H1 (cell line): ENCODE data around the gene ARMC6.

Experiments used
- BACH1 ChIP-seq: IDR thresholded peaks from 2 replicates; pipeline ENCODE4 v1.6.1; 2012; ENCODE audit warnings: low read length, improper control_type of control experiment
- BRCA1 ChIP-seq: IDR thresholded peaks from 2 replicates; pipeline ENCODE4 v1.6.1; 2012; ENCODE audit warnings: low read depth, low read length, improper control_type of control experiment
- CHD1 ChIP-seq: IDR thresholded peaks from 2 replicates; pipeline ENCODE4 v1.6.1; 2012; ENCODE audit warnings: low read depth, low read length, improper control_type of control experiment
- CREB1 ChIP-seq: IDR thresholded peaks from 2 replicates; pipeline ENCODE4 v1.6.1; 2012; ENCODE audit warnings: inconsistent platforms
- CTCF ChIP-seq, 3 experiments: IDR thresholded peaks; 1 replicate in 2 of 3; 2 replicates in 1 of 3; pipeline versions ENCODE4 v1.5.1 to v1.6.1; 2011; ENCODE audit warnings: low read length in 3 of 3, mild to moderate bottlenecking in 3 of 3, inconsistent platforms in 2 of 3, low read depth in 1 of 3, moderate library complexity in 1 of 3; ENCODE audit not compliant: insufficient read depth in 1 of 3; ENCODE audit errors: control extremely low read depth in 1 of 3
- EZH2 ChIP-seq: fragments of 200-600 bp; sonication (generic); IDR thresholded peaks from 2 replicates; pipeline ENCODE4 v1.7.1; 2012; ENCODE audit warnings: low read depth, mild to moderate bottlenecking, moderate library complexity, low read length, inconsistent platforms; ENCODE audit not compliant: severe bottlenecking
- GTF2F1 ChIP-seq: IDR thresholded peaks from 2 replicates; pipeline ENCODE4 v1.6.1; 2012; ENCODE audit warnings: low read depth, low read length, improper control_type of control experiment, borderline replicate concordance
- POLR2A ChIP-seq, 2 experiments: IDR thresholded peaks; 1 replicate in 1 of 2; 2 replicates in 1 of 2; pipeline ENCODE4 v1.6.1; 2011; ENCODE audit warnings: low read depth in 2 of 2, low read length in 2 of 2, mild to moderate bottlenecking in 2 of 2; ENCODE audit errors: control extremely low read depth in 1 of 2
- TEAD4 ChIP-seq: IDR thresholded peaks from 2 replicates; pipeline ENCODE4 v1.6.1; 2012; ENCODE audit warnings: low read depth, low read length, inconsistent platforms, mixed read lengths
- USF2 ChIP-seq: IDR thresholded peaks from 2 replicates; pipeline ENCODE4 v1.6.1; 2011; ENCODE audit warnings: low read length, improper control_type of control experiment

- no peak for TF ChIP-seq CHD1
- TF ChIP-seq BACH1: no peak
- no peak for TF ChIP-seq CTCF (IDR thresholded peaks at IDR 0.05; ENCODE audit: control extremely low read depth in 1 of 3, insufficient read depth in 1 of 3, low read depth in 1 of 3, low read length in 3 of 3)
- TF ChIP-seq POLR2A (IDR thresholded peaks at IDR 0.05; ENCODE audit: control extremely low read depth in 1 of 2, low read depth in 2 of 2, low read length in 2 of 2): no peak
- TF ChIP-seq GTF2F1: no peak
- no peak for TF ChIP-seq EZH2
- TF ChIP-seq TEAD4: no peak
- TF ChIP-seq CREB1: no peak
- TF ChIP-seq USF2: no peak
- TF ChIP-seq BRCA1: no peak
Measured at GRCh38 chr19:19049406-19049805, 16.0 kb downstream of the ARMC6 start.
